PC-3 (cell line): ENCODE results near the gene SLC25A24.
"Not testable (repeated sequence)": the region's sequence is repeated elsewhere in the genome, so short reads cannot be mapped to it uniquely, and the experiment has no call there.

Experiments
- EZH2 ChIP-seq: fragments of 300-600 bp; sonication (generic); IDR thresholded peaks from one replicate; pipeline ENCODE4 v1.6.1; 2017; ENCODE audit warnings: antibody characterized with exemption, mild to moderate bottlenecking, low read length; ENCODE audit not compliant: unreplicated experiment
- TF ChIP-seq, protein P1 (sequence below): fragments of 300-600 bp; sonication (generic); conservative IDR thresholded peaks from 2 replicates; pipeline ENCODE4 v1.5.1; 2017; ENCODE audit warnings: antibody characterized with exemption, low read depth, mild to moderate bottlenecking, low read length

- TF ChIP-seq, protein P1, sequence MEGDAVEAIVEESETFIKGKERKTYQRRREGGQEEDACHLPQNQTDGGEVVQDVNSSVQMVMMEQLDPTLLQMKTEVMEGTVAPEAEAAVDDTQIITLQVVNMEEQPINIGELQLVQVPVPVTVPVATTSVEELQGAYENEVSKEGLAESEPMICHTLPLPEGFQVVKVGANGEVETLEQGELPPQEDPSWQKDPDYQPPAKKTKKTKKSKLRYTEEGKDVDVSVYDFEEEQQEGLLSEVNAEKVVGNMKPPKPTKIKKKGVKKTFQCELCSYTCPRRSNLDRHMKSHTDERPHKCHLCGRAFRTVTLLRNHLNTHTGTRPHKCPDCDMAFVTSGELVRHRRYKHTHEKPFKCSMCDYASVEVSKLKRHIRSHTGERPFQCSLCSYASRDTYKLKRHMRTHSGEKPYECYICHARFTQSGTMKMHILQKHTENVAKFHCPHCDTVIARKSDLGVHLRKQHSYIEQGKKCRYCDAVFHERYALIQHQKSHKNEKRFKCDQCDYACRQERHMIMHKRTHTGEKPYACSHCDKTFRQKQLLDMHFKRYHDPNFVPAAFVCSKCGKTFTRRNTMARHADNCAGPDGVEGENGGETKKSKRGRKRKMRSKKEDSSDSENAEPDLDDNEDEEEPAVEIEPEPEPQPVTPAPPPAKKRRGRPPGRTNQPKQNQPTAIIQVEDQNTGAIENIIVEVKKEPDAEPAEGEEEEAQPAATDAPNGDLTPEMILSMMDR, result not testable (repeated sequence)
- not testable (repeated sequence) for TF ChIP-seq EZH2
Observed at GRCh38 chr1:108243976-108244375, 43.8 kb upstream of the SLC25A24 start, which contains the start of gene NBPF4.
